HG03469 (cell line): ENCODE results near the gene TBX2.

Source experiments
- ATAC-seq: cut with Tn5 transposase; IDR thresholded peaks from one replicate; pipeline ENCODE4 v1.9.1; 2021; ENCODE audit warnings: mild to moderate bottlenecking, moderate library complexity, moderate number of reproducible peaks; ENCODE audit not compliant: unreplicated experiment

The TBX2 gene

GRCh38 chr17:61411261-61412142, 11.9 kb downstream of the TBX2 start:
- no peak for ATAC-seq

GRCh38 chr17:61412143-61412859, 12.7 kb downstream of the TBX2 start:
- ATAC-seq: peak; percentile 47

GRCh38 chr17:61412860-61413660, 13.4 kb downstream of the TBX2 start:
- ATAC-seq: no peak

GRCh38 chr17:61413661-61414126, 14.1 kb downstream of the TBX2 start:
- ATAC-seq: no peak

- no peak for ATAC-seq
These were observed 14.7 kb downstream of the TBX2 start for GRCh38 chr17:61414141-61414935.

- no peak for ATAC-seq
These were observed 15.3 kb downstream of the TBX2 start for GRCh38 chr17:61414936-61415251.

GRCh38 chr17:61415374-61416210, 15.9 kb downstream of the TBX2 start:
- ATAC-seq: no peak

- no peak for ATAC-seq
These were observed 16.5 kb downstream of the TBX2 start for GRCh38 chr17:61416211-61416539.

- ATAC-seq: no peak
These were observed 17.1 kb downstream of the TBX2 start for GRCh38 chr17:61416540-61417363.

GRCh38 chr17:61418449-61418848, 18.8 kb downstream of the TBX2 start:
- ATAC-seq: no peak

GRCh38 chr17:61419496-61420046, 19.9 kb downstream of the TBX2 start:
- no peak for ATAC-seq

- ATAC-seq: no peak
These were observed 20.4 kb downstream of the TBX2 start for GRCh38 chr17:61420052-61420451.

GRCh38 chr17:61420745-61421398, 21.2 kb downstream of the TBX2 start:
- ATAC-seq: no peak

GRCh38 chr17:61421460-61421859, 21.8 kb downstream of the TBX2 start:
- no peak for ATAC-seq

- no peak for ATAC-seq
These were observed 22.6 kb downstream of the TBX2 start for GRCh38 chr17:61422116-61422799.

- ATAC-seq: no peak
These were observed 23.2 kb downstream of the TBX2 start for GRCh38 chr17:61422869-61423268.

GRCh38 chr17:61423967-61424649, 24.5 kb downstream of the TBX2 start:
- no peak for ATAC-seq
